Smooth muscle cell (in vitro differentiated cells): ENCODE data around the gene CLASP2. TPM values are rescaled to one million over a fixed set of nuclear protein-coding genes. Genes with fewer than 3 reads are reported as not detected.

ENCODE experiments used
- DNase-seq: peaks from one replicate; lab custom pipeline; 2025; ENCODE audit not compliant: unreplicated experiment; lab: John Stamatoyannopoulos, UW
- H2AFZ ChIP-seq: fragments of 200-600 bp; sonication (generic); 2 replicates; pipeline ENCODE4 v1.6.0; 2016; ENCODE audit warnings: antibody characterized with exemption, low read depth, mild to moderate bottlenecking
- H3F3A ChIP-seq: fragments of 200-600 bp; sonication (generic); 2 replicates; pipeline ENCODE4 v1.6.0; 2017; ENCODE audit warnings: antibody characterized with exemption, low read depth
- H3K27ac ChIP-seq: fragments of 200-600 bp; sonication (generic); 2 replicates; pipeline ENCODE4 v1.5.1; 2016; ENCODE audit warnings: low read depth, mild to moderate bottlenecking
- H3K27me3 ChIP-seq: fragments of 200-600 bp; sonication (generic); 2 replicates; pipeline ENCODE4 v1.6.1; 2016; ENCODE audit warnings: low read depth, mild to moderate bottlenecking
- H3K36me3 ChIP-seq: fragments of 200-600 bp; sonication (generic); 2 replicates; pipeline ENCODE4 v1.5.1; 2016; ENCODE audit warnings: low read depth
- H3K4me1 ChIP-seq: fragments of 200-600 bp; sonication (generic); 2 replicates; pipeline ENCODE4 v1.5.1; 2016; ENCODE audit warnings: low read depth
- H3K4me2 ChIP-seq: fragments of 200-600 bp; sonication (generic); 2 replicates; pipeline ENCODE4 v1.6.0; 2016; ENCODE audit warnings: mild to moderate bottlenecking
- H3K4me3 ChIP-seq: fragments of 200-600 bp; sonication (generic); 2 replicates; pipeline ENCODE4 v1.5.1; 2016; ENCODE audit warnings: mild to moderate bottlenecking
- H3K79me2 ChIP-seq: fragments of 200-600 bp; sonication (generic); 2 replicates; pipeline ENCODE4 v1.6.0; 2016; ENCODE audit warnings: low read depth, mild to moderate bottlenecking
- H3K9ac ChIP-seq: fragments of 200-600 bp; sonication (generic); 2 replicates; pipeline ENCODE4 v1.6.0; 2016; ENCODE audit warnings: low read depth
- H3K9me3 ChIP-seq: fragments of 200-600 bp; sonication (generic); replicated peaks from 2 replicates; pipeline ENCODE4 v1.5.1; 2016; ENCODE audit warnings: low read depth
- H4K20me1 ChIP-seq: fragments of 200-600 bp; sonication (generic); 2 replicates; pipeline ENCODE4 v1.6.0; 2016; ENCODE audit warnings: low read depth
- CTCF ChIP-seq: fragments of 200-600 bp; sonication (generic); IDR thresholded peaks from 2 replicates; pipeline ENCODE4 v1.5.1; 2017; ENCODE audit warnings: borderline replicate concordance, mild to moderate bottlenecking, antibody characterized with exemption; ENCODE audit not compliant: insufficient read depth, poor library complexity, severe bottlenecking
- WGBS: methylation state at CpG from one replicate; pipeline ENCODE4 v1.1.7; 2016; ENCODE audit warnings: low lambda C conversion rate; 5-methylcytosine and 5-hydroxymethylcytosine counted together
- polyA plus RNA-seq: library from polyadenylated mRNA; unstranded; fragments of >200 nt; fragmentation: Nextera tagmentation; extraction: Ambion mirVana; gene quantifications from 2 replicates; pipeline ENCODE4 v1.2.1, GENCODE V29; 2016
- total RNA-seq: library from RNA; depleted of rRNA; stranded (reverse); fragments of >200 nt; gene quantifications from 2 replicates; pipeline ENCODE4 v1.2.3, GENCODE V29; 2014

The CLASP2 gene
- total and polyA plus RNA-seq, 2 experiments from 2014 or later: 17.9 to 61.4 TPM

GRCh38 chr3:33488683-33489082 lies 229.4 kb downstream of the CLASP2 start:
- no peak overlapping the region for H3K27ac ChIP-seq
- H3K27me3 ChIP-seq: no peaks in the 10 kb centered on the region
- H3K9ac ChIP-seq: no peak overlapping the region
- no peaks in the 10 kb centered on the region for H3K9me3 ChIP-seq
- H4K20me1 ChIP-seq: no peaks in the 10 kb centered on the region
- no peak overlapping the region for H3K4me3 ChIP-seq
- WGBS: 90% methylated on average over 1 of the region's 1 CpG
- H3K4me2 ChIP-seq: no peak overlapping the region
- DNase-seq: no peak
- TF ChIP-seq CTCF: no peak
- H3F3A ChIP-seq: no peaks in the 10 kb centered on the region
- no peak overlapping the region for H2AFZ ChIP-seq
- H3K36me3 ChIP-seq: no peaks in the 10 kb centered on the region
- H3K4me1 ChIP-seq: no peaks in the 10 kb centered on the region
- H3K79me2 ChIP-seq: no peaks in the 10 kb centered on the region

- DNase-seq: no peak
- Histone ChIP-seq H3K4me3 (no peak overlapping the region), H3K9me3 (no peaks in the 10 kb centered on the region), H3K9ac (no peak overlapping the region), H3K27ac (no peak overlapping the region), H3K27me3 (no peaks in the 10 kb centered on the region), H4K20me1 (no peaks in the 10 kb centered on the region), H3K36me3 (no peaks in the 10 kb centered on the region), H3F3A (no peaks in the 10 kb centered on the region), H3K4me2 (no peak overlapping the region), H3K4me1 (no peaks in the 10 kb centered on the region), H3K79me2 (no peaks in the 10 kb centered on the region), H2AFZ (no peak overlapping the region)
- no peak for TF ChIP-seq CTCF
- whole genome bisulfite sequencing: 70% methylated on average over 2 of the region's 2 CpGs
Observed at GRCh38 chr3:33488246-33488645, 229.8 kb downstream of the CLASP2 start.

- H3K4me2 ChIP-seq: no peak overlapping the region
- no peak overlapping the region for H3K4me3 ChIP-seq
- no peaks in the 10 kb centered on the region for H3K79me2 ChIP-seq
- no peaks in the 10 kb centered on the region for H3F3A ChIP-seq
- DNase-seq: no peak
- no peaks in the 10 kb centered on the region for H3K36me3 ChIP-seq
- no peaks in the 10 kb centered on the region for H3K4me1 ChIP-seq
- no peak overlapping the region for H2AFZ ChIP-seq
- H3K9ac ChIP-seq: no peak overlapping the region
- WGBS: 88% methylated on average over 1 of the region's 1 CpG
- H4K20me1 ChIP-seq: no peaks in the 10 kb centered on the region
- H3K9me3 ChIP-seq: peaks cover 4% of the 10 kb centered on the region
- H3K27me3 ChIP-seq: no peaks in the 10 kb centered on the region
- no peak overlapping the region for H3K27ac ChIP-seq
- TF ChIP-seq CTCF: no peak
Observed at GRCh38 chr3:33482111-33482521, 235.9 kb downstream of the CLASP2 start.

- DNase-seq: no peak
- Histone ChIP-seq H3K4me2 (no peak overlapping the region), H4K20me1 (no peaks in the 10 kb centered on the region), H3K36me3 (no peaks in the 10 kb centered on the region), H3K27me3 (no peaks in the 10 kb centered on the region), H3F3A (no peaks in the 10 kb centered on the region), H2AFZ (no peak overlapping the region), H3K4me3 (no peak overlapping the region), H3K4me1 (no peaks in the 10 kb centered on the region), H3K27ac (no peak overlapping the region), H3K9ac (no peak overlapping the region), H3K79me2 (no peaks in the 10 kb centered on the region), H3K9me3 (no peaks in the 10 kb centered on the region)
- 92% methylated on average over 2 of the region's 2 CpGs for WGBS
- no peak for TF ChIP-seq CTCF
Observed at GRCh38 chr3:33474896-33475295, 243.2 kb downstream of the CLASP2 start.
